ENCODE measurements around the gene RIN1.

Gene RIN1

DNA sequence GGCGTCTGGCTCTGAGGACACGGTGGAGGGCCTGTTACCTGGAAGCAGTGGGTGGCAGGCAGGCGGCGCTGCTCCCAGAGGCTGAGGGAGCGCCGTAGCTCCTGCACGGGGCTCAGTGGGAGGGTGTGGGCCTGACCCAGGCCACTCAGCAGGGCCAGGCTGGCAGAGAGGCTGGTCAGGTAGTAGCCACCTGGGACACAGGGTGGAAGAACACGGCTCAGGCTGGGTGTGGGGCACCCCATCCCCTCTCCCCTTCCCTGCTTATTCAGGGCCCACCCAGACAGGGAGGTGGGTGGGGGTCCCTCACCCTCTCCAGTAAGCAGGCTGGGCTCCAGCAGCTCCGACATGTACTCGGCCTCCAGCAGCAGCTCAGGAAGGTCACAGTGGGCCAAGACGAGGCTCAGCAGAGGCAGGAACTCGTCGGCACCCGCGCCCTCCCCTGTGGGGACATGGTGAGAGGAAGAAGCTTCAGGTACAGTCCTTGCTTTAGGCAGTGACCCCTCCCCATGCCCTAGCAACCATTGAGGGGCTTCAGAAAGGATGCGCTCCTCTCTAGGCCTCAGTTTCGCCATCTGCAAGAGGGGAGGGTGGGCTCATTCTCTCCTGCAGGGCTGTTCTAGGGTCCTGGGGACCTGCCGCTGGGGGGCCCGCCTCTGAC, 2.9 kb downstream of the RIN1 start:
- peaks cover 10% of the 10 kb centered on the region for H3K36me3 Mint-ChIP-seq (ENCODE audit: low read depth)
- no peak overlapping the region for H3K4me3 Mint-ChIP-seq
- no peak for DNase-seq

DNA sequence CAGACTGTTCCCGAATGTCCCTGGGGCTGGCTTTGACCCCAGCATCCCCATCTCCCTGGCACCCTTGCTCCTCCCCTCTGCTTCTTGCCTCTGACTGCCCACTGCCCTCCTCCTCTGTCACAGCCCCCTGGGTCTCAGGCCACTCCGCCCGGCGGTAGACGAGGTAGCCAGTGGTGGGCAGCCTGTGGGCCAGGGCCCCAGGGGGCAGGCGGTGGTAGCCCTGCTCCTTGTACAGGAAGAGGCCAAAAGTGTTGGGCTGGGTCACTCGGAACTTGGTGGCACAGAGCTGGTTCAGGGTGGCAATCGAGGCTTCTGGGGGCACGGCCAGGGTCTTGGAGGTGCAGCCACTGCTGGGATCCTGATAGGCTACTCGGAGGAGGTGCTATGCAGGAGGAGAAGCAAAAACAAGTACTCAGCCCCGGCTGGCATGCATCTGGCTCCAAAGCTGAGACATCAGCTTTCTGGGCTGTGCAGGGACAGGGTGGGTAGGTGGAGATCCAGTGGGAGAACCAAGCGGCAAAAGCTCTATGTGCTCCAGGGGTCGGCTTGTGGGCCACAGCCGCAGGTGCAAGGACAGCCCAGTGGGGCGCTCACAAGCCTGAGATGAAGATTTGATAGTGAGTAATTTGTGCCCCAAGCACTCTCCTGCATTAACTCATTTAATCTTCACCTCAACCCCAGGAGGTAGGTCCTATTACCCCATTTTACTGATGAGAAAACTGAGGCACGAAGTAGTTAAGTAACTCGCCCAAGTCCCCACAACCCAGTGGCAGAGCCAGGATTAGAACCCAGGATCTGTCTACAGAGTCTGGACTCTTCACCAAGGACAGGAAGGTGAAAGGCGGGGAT, 3.6 kb downstream of the RIN1 start:
- Mint-ChIP-seq H3K9me3 (no peaks in the 10 kb centered on the region), H3K36me3 (ENCODE audit: low read depth) (peaks cover 9% of the 10 kb centered on the region), H3K27me3 (peaks cover 2% of the 10 kb centered on the region), H3K27ac (no peak overlapping the region), H3K4me3 (no peak overlapping the region), H3K4me1 (peaks cover 36% of the 10 kb centered on the region)
- DNase-seq (no peak), ATAC-seq (no peak)

More for the DNA sequence above, 2.9 kb downstream of the RIN1 start:
- ATAC-seq: no peak
- no peaks in the 10 kb centered on the region for H3K9me3 Mint-ChIP-seq
- H3K27me3 Mint-ChIP-seq: peaks cover 2% of the 10 kb centered on the region
- H3K4me1 Mint-ChIP-seq: peaks cover 34% of the 10 kb centered on the region
- H3K27ac Mint-ChIP-seq: no peak overlapping the region

GRCh38 chr11:66331542-66332370, 4.5 kb downstream of the RIN1 start:
- no peak overlapping the region for H3K27ac Mint-ChIP-seq
- H3K4me3 Mint-ChIP-seq: no peak overlapping the region
- no peaks in the 10 kb centered on the region for H3K9me3 Mint-ChIP-seq
- no peak for ATAC-seq
- no peak for DNase-seq
- peaks cover 2% of the 10 kb centered on the region for H3K27me3 Mint-ChIP-seq
- H3K36me3 Mint-ChIP-seq (ENCODE audit: low read depth): peaks cover under 1% of the 10 kb centered on the region
- H3K4me1 Mint-ChIP-seq: peaks cover 34% of the 10 kb centered on the region

DNA sequence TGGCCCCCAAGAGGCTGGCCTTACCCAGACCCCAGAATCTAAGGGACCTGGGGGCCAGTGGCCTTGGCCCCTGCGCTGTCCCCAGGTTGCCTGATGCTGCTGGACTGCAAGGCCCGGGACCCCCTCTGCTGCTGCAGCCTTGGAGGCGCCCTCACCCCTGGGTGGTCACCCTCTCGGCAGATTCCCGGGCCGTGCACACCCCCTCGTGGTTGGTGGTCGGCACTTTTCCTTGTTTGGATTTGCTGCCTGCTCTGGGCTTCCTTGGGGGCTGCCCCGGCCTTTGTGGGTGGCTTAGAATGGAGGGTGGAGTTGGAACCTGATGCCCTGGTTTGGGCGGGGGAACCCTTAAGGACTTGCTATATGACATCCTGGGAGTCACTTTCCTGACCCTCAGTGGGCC, 5.3 kb downstream of the RIN1 start:
- Mint-ChIP-seq H3K27ac (no peak overlapping the region), H3K27me3 (peaks cover 2% of the 10 kb centered on the region), H3K4me1 (peaks cover 32% of the 10 kb centered on the region)

GRCh38 chr11:66329165-66329673, 7.0 kb downstream of the RIN1 start:
- no peaks in the 10 kb centered on the region for H3K36me3 Mint-ChIP-seq (ENCODE audit: low read depth)
- no peak overlapping the region for H3K27ac Mint-ChIP-seq
- no peaks in the 10 kb centered on the region for H3K9me3 Mint-ChIP-seq
- H3K27me3 Mint-ChIP-seq: no peaks in the 10 kb centered on the region
- ATAC-seq (no peak), DNase-seq (no peak)
- peaks cover 38% of the 10 kb centered on the region for H3K4me1 Mint-ChIP-seq
- H3K4me3 Mint-ChIP-seq: no peak overlapping the region

More for the DNA sequence above, 5.3 kb downstream of the RIN1 start:
- no peak for ATAC-seq
- Mint-ChIP-seq H3K4me3 (no peak overlapping the region), H3K36me3 (ENCODE audit: low read depth) (no peaks in the 10 kb centered on the region), H3K9me3 (no peaks in the 10 kb centered on the region)
- no peak for DNase-seq

- peaks cover 38% of the 10 kb centered on the region for H3K4me1 Mint-ChIP-seq
- ATAC-seq: peak; percentile 83
These were observed 7.7 kb downstream of the RIN1 start for GRCh38 chr11:66328302-66329144.

GRCh38 chr11:66328031-66328301, 8.3 kb downstream of the RIN1 start:
- peak overlapping the region; percentile 63 for H3K27ac Mint-ChIP-seq
- H3K36me3 Mint-ChIP-seq (ENCODE audit: low read depth): no peaks in the 10 kb centered on the region
- no peak overlapping the region for H3K4me3 Mint-ChIP-seq
- H3K9me3 Mint-ChIP-seq: no peaks in the 10 kb centered on the region
- H3K4me1 Mint-ChIP-seq: peaks cover 38% of the 10 kb centered on the region
- H3K27me3 Mint-ChIP-seq: no peaks in the 10 kb centered on the region
- DNase-seq (peak; percentile 33), ATAC-seq (peak; percentile 31)

More at GRCh38 chr11:66328302-66329144, 7.7 kb downstream of the RIN1 start:
- H3K9me3 Mint-ChIP-seq: no peaks in the 10 kb centered on the region
- no peaks in the 10 kb centered on the region for H3K27me3 Mint-ChIP-seq
- H3K27ac Mint-ChIP-seq: peak overlapping the region; percentile 63
- H3K36me3 Mint-ChIP-seq (ENCODE audit: low read depth): no peaks in the 10 kb centered on the region
- peak overlapping the region; percentile 5 for H3K4me3 Mint-ChIP-seq
- DNase-seq: peak; percentile 87

DNA sequence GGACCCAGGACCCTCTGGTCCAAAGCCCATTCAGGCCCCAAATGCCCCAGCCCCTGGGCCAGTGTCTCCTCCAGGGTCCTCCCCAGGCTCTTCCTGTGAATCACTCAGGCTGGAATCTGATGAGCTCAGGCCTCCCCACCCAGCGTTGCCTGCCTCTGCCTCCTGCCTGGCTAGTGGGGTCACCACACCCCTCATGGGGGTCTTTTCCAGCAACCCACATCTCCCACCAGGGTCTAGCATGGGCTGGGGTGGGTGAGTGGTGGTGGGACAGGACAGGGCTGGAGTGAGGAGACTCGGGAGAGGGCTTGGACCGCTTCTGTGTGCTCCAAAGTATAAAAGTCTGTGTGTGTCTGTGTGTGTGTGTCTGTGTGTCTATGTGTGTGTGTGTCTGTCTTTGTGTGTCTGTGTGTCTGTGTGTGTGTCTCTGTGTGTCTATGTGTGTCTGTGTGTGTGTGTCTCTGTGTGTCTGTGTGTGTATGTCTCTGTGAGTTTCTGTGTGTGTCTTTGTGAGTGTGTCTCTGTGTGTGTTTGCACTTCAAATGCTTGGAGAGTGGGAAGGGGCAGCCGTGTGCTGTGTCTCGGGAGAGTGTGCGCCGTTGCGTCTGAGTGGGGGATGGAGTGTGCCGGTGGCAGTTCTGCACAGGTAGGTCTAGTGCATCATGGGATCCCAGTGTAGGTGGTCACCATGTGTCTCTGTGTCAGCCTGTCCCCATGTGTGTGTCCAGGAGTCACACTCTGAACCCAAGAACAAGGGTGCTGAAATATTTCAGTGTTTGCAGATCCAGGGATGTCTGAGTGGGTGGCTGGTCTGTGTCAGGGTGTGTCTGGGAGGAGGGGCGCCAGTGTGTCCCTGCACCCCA, 8.8 kb downstream of the RIN1 start:
- Mint-ChIP-seq H3K27me3 (no peaks in the 10 kb centered on the region), H3K9me3 (no peaks in the 10 kb centered on the region), H3K27ac (peak overlapping the region; percentile 63), H3K4me1 (peaks cover 38% of the 10 kb centered on the region), H3K4me3 (peak overlapping the region; percentile 1), H3K36me3 (ENCODE audit: low read depth) (no peaks in the 10 kb centered on the region)
- ATAC-seq (no peak), DNase-seq (no peak)

GRCh38 chr11:66326261-66327111, 9.7 kb downstream of the RIN1 start:
- H3K4me1 Mint-ChIP-seq: peaks cover 38% of the 10 kb centered on the region
- ATAC-seq: peak; percentile 21
- H3K27ac Mint-ChIP-seq: peak overlapping the region; percentile 32
- no peaks in the 10 kb centered on the region for H3K9me3 Mint-ChIP-seq
- no peaks in the 10 kb centered on the region for H3K36me3 Mint-ChIP-seq (ENCODE audit: low read depth)
- peak; percentile 51 for DNase-seq
- H3K27me3 Mint-ChIP-seq: no peaks in the 10 kb centered on the region
- no peak overlapping the region for H3K4me3 Mint-ChIP-seq

DNA sequence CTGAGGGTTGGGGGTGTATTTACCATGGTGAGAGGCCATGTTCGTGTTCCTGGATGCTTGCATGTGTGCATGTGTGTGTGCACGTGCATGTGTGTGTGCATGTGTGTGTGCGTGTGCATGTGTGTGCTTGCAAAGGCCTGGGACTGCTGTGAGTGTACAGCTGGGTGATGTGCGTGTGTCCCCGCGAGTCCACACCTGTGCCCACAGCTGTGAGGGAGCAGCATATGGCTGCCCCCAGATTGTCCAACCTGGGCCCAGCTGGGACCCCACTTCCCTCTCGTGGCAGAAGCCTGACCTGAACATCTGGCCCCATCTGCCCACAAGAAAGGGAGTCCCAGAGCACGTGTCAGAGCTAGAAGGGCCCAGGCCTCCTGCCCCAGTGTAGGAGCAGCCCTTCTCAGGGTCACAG, 11.0 kb downstream of the RIN1 start:
- ATAC-seq: no peak
- H3K4me3 Mint-ChIP-seq: no peak overlapping the region

DNA sequence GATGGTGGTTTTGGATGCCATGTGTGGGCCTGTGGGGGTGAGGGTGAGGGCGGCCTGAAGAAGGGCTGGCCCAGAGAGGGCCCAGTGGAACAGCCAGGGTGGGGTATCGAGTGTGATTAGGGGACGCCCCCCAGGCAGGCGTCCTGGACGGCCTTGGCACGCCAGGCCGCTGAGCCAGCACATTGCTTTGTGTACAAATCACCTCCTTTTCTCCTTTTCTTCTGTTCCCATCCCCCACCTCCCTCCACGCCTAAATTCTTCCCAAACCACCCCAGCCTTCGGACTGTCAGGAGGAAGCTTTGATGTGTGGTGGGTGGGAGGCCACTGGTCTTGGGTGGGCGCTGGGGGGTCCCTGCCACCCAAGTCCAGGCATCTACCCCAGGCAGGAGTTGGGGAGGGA, 11.6 kb downstream of the RIN1 start:
- no peaks in the 10 kb centered on the region for H3K36me3 Mint-ChIP-seq (ENCODE audit: low read depth)
- H3K4me3 Mint-ChIP-seq: no peak overlapping the region
- peaks cover 41% of the 10 kb centered on the region for H3K4me1 Mint-ChIP-seq

More for the DNA sequence above, 11.0 kb downstream of the RIN1 start:
- Mint-ChIP-seq H3K27ac (no peak overlapping the region), H3K36me3 (ENCODE audit: low read depth) (no peaks in the 10 kb centered on the region), H3K4me1 (peaks cover 38% of the 10 kb centered on the region), H3K9me3 (no peaks in the 10 kb centered on the region), H3K27me3 (no peaks in the 10 kb centered on the region)
- no peak for DNase-seq

DNA sequence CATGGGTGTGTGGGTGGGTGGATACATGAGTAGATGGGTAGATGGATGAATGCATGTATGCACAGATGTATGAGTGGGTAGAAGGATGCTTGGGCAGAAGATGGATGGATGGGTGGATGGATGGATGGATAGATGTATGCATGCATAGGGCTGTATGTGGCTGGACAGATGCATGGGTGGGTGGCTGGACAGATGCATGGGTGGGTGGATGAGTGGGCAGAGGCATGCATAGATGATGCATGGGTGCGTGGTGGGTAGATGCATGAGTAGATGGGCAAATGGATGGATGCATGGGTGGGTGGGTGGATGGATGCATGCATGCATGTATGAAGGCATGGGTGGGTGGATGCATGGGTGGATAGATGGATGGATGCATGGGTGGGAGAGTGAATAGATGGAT, 12.6 kb downstream of the RIN1 start:
- no peak for DNase-seq
- ATAC-seq: no peak
- Mint-ChIP-seq H3K9me3 (no peaks in the 10 kb centered on the region), H3K36me3 (ENCODE audit: low read depth) (no peaks in the 10 kb centered on the region), H3K27me3 (no peaks in the 10 kb centered on the region), H3K4me3 (no peak overlapping the region), H3K4me1 (peaks cover 44% of the 10 kb centered on the region), H3K27ac (no peak overlapping the region)

More for the DNA sequence above, 11.6 kb downstream of the RIN1 start:
- no peak for DNase-seq
- no peak for ATAC-seq
- H3K27me3 Mint-ChIP-seq: no peaks in the 10 kb centered on the region
- H3K9me3 Mint-ChIP-seq: no peaks in the 10 kb centered on the region
- no peak overlapping the region for H3K27ac Mint-ChIP-seq
